H54 (cell line): ENCODE results near the gene RAD21L1.
"Not testable (repeated sequence)": the region's sequence is repeated elsewhere in the genome, so short reads cannot be mapped to it uniquely, and the experiment has no call there.

ENCODE experiments used
- DNase-seq: peaks from one replicate; pipeline ENCODE4 v3.0.0; 2011; ENCODE audit warnings: low spot score, mixed read lengths; ENCODE audit not compliant: insufficient read length
- FAIRE-seq: peaks from 3 replicates; lab custom pipeline; 2011; peaks lifted over from hg19 to GRCh38; lab: Jason Lieb, UNC
- POLR2A ChIP-seq: IDR thresholded peaks from 2 replicates; pipeline ENCODE4 v1.6.1; 2011; ENCODE audit warnings: low read depth, mild to moderate bottlenecking, low read length

The RAD21L1 gene

DNA sequence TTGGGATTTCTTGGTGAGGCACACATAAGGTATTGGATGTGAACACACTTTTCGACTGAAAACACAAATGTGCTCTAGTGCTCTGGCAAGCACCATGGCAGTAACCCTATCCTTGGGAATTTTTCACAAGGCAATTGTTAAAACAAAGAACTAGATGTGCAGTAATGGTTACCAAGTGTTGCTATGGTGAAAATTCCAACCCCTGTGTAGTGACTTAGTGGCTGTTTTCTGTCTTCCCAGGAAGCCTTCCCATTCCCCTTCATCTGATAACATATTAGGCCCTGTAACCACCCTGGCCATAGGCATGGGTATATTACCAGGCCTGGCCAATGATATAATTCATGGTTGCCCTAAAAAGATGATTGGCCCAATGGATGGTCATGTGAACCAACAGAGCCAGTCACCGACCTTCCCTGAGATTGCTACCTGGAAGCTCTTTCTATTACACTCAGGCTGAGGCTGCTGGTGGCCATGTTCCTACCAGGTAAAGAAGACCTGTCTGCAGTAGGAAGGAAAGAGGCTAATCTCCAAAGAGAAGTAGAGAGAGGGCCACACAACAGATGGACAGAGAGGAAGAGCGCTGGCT, 18.5 kb upstream of the RAD21L1 start:
- DNase-seq (no peak), FAIRE-seq (no peak)
- TF ChIP-seq POLR2A: no peak

DNA sequence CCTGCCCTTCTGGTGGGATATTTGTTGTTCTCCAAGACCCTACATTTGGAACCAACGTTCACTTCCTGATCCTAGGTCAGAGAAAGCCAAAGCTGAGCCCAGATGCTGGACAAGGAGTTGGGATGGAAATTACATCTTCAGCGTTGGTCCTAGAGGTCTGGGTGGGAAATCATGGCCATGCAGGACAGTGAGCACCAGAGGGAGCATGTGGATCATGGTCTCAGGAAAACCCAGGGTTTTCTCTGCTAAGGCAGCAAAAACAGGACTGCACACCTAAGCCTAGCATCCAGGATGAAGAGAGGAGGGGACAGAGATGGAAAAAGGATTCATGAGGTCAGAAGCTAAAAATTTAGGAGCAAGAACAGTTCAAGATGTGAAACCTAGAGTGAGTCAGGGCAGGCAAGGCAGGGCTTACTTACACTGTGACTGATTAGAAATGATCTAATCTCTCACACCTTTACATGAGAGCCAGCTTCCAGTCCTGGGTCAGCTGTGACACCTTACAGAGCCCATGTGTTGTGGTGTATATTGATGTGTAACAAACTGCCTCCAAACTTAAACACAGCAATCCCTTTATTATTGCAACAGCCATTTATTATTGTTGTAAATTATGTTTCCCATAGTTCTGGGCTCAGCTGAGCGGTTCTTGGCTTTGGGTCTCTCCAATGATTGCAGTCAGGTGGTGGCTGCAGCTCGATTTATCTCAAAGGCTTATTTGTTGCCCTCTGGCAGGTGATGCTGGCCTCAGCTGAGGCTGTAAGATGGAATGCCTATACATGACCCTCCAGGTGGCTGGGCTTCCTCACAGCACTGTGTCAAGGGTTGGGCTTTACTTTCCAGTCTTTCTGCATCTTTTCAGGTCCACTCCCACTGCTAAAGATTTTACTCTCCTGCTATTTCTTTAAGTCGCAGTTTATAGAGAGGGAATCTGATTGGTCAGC, 16.1 kb upstream of the RAD21L1 start:
- FAIRE-seq (no peak), DNase-seq (no peak)
- TF ChIP-seq POLR2A: no peak

DNA sequence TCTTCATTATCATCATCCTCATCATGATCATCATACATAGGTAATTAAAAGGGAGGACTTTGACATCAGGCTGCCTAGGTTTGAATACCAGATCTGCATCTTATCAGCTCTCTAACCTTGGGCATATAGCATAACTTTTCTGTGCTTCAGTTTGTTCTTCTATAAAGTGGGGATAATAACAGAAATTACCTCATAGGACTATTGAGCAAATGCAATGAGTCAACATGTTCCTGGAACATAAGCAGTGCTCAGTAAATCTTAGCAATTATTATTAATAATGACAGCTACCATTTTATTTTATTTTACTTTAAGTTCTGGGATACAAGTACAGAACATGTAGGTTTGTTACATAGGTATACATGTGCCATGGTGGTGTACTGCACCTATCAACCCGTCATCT, 15.3 kb upstream of the RAD21L1 start:
- FAIRE-seq: no peak
- DNase-seq: no peak
- TF ChIP-seq POLR2A: no peak

- TF ChIP-seq POLR2A: no peak
- FAIRE-seq (no peak), DNase-seq (no peak)
These were observed 13.8 kb upstream of the RAD21L1 start for GRCh38 chr20:1212023-1212422.

DNA sequence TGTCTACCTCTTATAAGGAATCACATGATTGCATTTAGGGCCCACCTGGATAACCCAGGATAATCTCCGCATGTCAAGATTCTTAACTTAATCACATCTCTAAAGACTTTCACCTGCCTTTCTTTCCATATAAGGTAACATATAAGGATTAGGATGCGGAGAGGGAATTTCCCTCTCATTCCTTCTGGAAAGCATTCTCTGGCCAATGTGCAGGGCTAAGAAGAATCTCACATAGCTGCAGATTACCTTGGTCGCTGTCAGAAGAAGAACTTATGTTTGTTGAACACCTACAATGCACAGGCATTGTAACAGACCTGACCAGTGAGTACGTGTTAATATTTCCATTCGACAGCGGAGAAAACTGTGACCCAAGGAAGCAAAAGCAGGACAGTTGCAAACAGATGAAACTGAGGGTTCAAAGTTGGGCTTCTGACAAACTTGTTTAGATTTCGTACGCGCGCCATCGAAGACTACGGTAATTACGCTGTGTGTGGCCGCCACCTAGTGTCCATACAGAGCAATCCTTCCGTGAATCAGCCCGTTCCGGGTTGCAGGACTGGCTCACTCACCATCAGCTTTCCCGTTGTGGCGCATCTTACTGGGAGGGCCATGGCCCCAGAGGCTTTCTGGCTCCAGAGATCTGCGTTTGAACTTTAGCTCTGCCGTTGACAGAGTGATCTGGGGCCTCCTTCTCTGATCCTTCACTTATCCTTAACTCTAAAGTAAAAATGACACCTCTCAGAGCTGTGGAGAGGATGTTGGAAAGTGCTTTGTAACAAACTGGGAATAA, 13.0 kb upstream of the RAD21L1 start:
- TF ChIP-seq POLR2A: no peak
- peak; percentile 74 for DNase-seq
- peak; percentile 91 for FAIRE-seq

- TF ChIP-seq POLR2A: no peak
- no peak for FAIRE-seq
These were observed 11.0 kb upstream of the RAD21L1 start for GRCh38 chr20:1214838-1215261.

DNA sequence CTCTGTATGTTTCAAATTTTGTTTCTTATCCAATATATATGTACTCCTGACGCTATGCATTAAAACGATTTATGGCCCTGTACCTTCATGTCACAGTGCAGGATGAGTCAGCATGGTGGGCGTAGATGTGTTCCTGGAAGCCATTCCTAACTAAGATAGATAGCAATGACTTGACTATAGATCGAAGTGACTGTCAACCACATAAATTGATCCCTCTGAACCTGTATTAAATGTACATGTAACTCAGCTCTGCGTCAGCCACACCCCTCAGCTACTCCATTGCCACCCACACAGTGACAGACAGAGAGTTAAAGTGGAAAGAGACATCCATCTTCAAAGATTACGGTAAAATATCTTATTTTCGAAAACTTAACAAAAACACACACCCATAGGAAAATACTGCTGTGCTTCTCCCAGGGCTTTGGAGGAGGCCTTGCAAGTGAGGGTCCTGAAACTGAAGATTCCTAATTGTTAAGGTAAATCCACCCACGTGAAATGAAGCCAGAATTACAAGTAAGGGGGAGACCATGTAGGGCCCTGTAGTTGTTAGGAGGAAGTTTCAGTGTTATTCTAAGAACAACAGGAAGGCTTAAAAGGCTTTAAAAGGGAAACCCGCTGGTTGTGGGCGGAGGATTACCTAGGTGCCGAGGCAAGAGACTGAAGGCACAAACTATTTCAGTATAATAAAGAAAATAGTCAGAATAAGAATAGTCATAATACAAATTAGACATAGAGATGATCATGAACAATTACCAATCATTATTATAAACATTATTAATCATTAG, 10.3 kb upstream of the RAD21L1 start:
- no peak for FAIRE-seq
- no peak for TF ChIP-seq POLR2A
- no peak for DNase-seq

More at GRCh38 chr20:1214838-1215261, 11.0 kb upstream of the RAD21L1 start:
- no peak for DNase-seq

DNA sequence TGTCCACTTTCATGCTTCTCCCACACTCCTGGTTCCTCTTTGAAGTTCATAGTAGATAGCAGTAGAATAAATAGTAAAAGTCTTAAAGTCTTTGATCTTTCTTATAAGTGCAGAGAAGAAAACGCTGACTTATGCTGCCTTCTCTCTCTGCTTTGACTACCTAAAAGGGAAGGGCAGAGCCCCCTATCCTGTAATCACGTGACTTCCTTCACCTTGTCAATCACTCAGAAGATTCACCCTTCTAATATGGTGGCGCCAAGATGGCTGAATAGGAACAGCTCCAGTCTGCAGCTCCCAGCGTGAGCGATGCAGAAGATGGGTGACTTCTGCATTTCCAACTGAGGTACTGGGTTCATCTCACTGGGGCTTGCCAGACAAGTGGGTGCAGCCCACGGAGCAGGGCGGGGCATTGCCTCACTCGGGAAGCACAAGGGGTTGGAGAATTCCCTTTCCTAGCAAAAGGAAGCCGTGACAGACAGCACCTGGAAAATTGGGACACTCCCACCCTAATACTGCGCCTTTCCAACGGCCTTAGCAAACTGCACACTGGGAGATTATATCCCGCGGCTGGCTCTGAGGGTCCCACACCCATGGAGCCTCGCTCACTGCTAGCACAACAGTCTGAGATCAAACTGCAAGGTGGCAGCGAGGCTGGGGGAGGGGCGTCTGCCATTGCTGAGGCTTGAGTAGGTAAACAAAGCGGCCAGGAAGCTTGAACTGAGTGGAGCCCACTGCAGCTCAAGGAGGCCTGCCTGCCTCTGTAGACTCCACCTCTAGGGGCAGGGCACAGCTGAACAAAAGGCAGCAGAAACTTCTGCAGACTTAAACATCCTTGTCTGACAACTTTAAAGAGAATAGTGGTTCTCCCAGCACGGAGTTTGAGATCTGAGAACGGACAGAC, 9.1 kb upstream of the RAD21L1 start:
- not testable (repeated sequence) for FAIRE-seq, DNase-seq

GRCh38 chr20:1222750-1223149, 3.1 kb upstream of the RAD21L1 start:
- not testable (repeated sequence) for DNase-seq, FAIRE-seq

GRCh38 chr20:1224205-1224890, 1.5 kb upstream of the RAD21L1 start:
- FAIRE-seq (no peak), DNase-seq (no peak)
- TF ChIP-seq POLR2A: no peak

DNA sequence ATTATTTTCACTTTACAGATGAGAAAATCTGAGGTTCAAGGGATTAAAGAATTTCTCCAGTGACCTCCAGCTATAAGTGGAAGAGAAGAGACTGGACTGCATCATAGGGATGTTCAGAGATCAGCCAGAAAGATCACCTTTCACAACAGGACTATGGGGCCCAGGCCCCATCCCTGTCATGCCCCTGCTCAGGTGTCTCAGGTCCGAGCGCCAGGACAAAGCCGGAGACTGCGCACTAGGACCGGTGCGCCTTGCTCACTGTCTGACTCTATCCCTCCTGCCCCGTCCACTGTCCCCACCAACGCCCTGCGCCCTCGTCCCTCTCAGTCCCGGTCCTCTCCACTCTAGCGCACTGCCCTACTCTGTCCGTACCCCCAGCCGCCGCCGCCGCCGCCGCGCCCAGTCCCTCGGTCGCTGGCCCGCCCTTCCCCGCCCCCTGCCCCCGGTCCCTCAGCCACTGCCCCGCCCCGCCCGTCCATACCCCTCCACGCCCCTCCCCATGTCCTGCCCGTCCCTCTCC, 521 bp upstream of the RAD21L1 start:
- DNase-seq: no peak
- no peak for FAIRE-seq
- no peak for TF ChIP-seq POLR2A

GRCh38 chr20:1229541-1229940, 3.7 kb downstream of the RAD21L1 start:
- FAIRE-seq: no peak
- no peak for TF ChIP-seq POLR2A
- no peak for DNase-seq
